Renal cortical epithelial cell (primary cell): ENCODE results near the gene OAT. TPM values are rescaled to one million over a fixed set of nuclear protein-coding genes. Genes with fewer than 3 reads are reported as not detected.

Source experiments
- DNase-seq: peaks from one replicate; pipeline ENCODE4 v3.0.0-alpha.2; 2011; ENCODE audit warnings: low read depth
- total RNA-seq: library from RNA; depleted of rRNA; stranded (reverse); fragments of >200 nt; gene quantifications from 2 replicates; pipeline ENCODE4 v1.2.3, GENCODE V29; 2014

The OAT gene
- 112 and 196 TPM in 2 replicates for total RNA-seq

DNA sequence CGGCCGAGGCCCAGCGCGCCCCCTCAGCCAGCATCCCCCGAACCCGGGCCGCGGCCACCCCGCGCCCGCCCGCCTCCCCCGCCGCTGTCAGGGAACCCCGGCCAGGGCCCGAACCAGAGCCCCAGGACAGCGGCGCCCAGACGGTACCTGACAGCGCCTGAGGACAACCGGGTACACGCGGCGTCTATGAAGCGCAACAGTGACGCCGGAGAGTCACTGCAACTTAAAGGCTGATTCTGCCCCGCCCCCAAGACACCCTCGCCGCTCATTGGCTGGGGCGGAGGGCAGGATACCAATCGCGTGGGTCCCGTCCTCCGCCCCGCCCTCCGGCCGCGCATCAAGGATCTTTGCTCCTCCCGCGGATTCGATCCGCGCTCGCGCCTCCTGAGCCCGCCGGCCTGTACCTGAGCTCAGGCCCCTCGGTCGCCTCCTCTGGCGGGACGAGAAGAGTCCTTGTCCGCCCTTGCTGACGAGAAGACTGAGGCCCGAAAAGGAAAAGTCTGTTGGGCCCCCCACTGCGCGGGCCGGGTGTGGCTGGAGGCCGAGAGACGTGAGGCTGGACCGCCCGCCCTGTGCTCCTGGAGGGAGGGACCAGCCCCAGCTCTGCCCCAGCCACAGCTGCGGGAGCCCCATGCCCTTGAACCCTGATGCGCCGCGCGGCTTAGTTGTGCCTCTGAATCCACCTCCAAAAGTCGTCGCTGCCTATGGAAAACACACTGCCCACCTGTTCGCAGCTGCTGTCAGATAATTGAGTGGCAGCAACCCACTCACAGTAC lies at the start of gene OAT:
Gene OAT (minus strand): TSS at position 198 of the 776 bp plus-strand sequence. CDS start 6,752 bp downstream, outside the sequence.
- peak; percentile 82 for DNase-seq

DNA sequence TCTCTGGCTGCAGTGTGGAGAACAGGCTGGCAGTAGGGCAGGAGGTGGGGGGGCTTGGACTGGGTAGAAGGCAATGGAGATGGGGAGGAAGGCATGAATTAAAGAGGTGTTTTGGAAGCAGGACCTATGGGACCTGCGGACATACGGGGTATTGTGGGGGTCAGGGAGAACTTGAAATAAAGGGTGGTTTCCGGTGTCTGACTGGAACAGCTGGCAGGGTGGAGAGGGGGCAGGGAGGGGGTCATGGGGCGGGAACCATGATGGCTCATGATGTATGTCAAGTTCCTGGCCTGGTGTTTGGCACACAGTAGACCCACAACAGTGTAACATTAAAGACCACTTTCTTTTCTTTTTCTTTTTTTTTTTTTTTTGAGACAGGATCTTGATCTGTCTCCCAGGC lies 48.4 kb upstream of the OAT start:
- DNase-seq = no peak

DNA sequence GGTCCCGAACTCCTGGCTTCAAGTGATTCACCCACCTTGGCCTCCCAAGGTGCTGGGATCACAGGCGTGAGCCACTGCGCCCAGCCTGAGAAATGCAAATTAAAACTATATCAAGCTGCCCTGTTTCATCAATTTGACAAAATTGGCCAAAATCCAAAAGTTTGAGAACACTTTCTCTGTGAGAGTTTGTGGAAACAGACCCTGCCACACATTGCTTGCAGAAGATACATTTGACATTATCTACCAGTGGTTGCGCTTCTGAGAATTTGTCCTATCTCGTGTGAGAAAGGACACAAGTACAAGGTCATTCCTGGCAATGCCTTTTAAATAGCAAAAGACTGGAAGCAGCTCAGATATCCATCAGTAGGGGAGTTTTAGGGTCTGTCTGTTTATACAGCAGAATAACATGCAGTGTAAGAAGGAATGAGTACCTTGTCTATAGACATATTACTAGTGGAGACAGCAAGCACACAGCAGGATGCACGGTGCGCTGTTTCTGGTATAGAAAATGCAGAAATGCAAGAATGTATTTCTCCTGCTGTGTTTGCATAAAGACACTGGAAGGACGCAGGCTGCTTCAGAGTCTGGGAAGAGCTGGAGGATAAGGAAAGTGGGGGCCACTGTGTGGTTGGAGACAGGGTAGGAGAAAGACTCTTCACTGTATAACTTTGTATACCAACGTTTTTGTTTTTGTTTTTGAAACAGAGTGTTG lies 47.2 kb upstream of the OAT start:
- no peak for DNase-seq

DNA sequence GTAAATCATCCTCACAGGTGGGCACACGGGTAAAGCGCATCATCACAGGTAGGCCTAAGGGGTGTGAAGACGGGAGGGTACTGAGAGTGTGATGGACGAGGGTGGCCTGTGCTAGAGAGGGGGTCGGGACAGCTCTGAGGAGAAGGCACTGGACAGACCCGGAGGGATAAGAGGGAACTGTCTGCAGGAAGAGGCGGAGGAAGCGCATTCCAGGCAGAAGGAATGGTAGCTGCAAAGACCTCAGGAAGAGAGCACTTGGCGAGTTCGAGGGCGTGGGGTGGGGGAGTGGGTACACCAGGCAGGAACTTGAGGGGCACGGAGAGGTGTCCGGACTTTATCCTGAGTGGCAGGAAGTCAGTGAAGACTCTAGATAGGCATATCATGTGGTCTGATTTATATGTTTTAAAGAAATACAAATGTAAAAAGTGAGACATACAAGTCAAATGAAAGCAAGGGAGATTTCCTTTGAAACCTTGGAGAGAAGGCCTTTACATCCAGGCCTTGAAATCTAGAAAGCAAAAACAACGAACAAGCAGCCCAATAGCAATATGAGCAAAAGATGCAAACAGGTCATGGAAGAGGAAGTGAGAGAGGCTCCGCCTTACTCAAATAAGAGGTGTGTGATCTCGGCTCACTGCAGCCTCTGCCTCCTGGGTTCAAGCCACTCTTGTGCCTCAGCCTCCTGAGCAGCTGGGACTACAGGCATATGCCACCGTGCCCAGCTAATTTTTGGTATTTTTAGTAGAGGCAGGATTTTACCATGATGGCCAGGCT lies 46.5 kb upstream of the OAT start:
- no peak for DNase-seq

DNA sequence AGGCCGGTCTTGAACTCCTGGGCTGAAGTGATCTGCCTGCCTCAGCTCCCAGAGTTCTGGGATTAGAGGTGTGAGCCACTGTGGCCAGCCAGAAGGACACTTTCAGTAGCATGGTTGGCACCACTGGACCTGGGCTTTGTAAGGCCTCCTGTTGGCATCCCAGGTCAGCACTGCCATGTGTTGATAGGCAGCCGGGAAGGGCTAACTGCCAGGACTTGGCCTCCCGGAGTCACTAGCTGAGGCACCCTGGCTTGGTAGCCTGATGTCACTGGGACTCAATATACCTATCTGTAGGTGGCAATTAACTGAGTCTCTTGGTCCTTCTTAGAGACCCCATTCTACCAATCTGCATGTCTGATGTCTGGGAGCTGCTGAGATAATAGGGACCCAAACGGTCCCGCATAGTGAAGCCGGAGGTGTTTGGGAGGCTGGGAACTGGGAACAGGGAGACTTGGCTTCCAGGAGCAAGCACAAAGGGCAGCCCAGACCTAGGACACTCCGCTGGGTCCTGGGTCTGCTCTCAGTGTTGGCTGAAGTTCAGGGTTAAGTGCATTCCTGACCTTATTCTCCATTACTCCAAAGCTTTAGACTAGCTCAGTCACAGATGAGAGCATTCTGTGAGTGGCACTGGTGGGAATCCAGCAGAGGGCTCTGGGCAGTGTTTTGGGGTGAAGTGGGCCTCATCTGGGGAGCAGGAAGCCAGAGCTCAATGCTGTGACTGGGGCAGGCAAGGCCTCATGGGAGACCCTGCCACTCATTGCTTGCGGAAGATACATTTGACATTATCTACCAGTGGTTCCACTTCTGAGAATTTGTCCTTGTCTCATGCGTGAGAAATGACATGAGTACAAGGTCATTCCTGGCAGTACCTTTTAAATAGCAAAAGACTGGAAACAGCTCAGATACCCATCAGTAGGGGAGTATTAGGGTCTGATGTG lies 45.6 kb upstream of the OAT start:
- DNase-seq = peak; percentile 18

DNA sequence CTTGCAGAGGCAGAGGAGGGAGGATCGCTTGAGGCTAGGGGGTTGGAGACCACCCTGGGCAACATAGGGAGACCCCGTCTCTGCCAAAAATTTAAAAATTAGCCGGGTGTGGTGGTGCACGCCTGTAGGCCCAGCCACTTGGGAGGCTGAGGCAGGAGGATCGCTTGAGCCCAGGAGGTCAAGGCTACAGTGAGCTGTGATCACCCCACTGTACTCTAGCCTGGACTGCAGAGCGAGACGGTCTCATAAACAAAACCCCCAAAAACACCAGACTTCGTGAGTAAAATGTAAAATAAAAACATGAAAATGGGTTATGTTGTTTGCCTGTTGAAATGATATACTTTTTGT lies 43.6 kb upstream of the OAT start:
- no peak for DNase-seq

DNA sequence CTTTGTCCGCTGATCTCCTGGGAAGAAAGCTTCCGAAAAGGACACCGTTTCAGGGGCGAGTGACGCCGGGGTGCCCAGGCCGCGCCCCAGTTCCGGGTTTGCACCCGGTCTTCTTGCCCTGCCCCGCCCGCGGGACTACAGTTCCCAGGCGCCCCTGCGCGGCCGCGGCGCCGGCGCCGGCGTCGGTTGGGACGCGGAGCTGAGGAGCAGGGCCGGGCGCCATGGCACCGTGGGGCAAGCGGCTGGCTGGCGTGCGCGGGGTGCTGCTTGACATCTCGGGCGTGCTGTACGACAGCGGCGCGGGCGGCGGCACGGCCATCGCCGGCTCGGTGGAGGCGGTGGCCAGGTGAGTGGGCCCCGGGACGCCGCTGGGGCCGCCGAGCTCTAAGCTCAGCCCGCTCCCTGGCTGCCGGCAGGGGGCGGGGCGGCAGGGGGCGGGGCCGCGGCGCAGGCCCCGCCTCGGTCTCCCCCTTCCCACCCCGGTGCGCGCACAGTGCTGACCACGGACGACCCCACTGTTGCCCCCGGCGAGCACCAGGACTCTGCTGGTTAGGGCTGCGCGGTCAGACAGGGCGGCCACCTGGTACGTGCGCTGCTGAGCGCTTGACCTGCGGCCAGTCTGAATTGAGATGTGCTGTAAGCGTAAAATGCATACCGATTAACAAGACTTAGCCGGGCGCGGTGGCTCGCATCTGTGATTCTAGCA lies 43.1 kb upstream of the OAT start, which contains the start of gene LHPP:
Gene LHPP (plus strand): TSS at position 182 of the 706 bp plus-strand sequence. CDS start 40 bp downstream, at position 222.
- peak; percentile 50 for DNase-seq

DNA sequence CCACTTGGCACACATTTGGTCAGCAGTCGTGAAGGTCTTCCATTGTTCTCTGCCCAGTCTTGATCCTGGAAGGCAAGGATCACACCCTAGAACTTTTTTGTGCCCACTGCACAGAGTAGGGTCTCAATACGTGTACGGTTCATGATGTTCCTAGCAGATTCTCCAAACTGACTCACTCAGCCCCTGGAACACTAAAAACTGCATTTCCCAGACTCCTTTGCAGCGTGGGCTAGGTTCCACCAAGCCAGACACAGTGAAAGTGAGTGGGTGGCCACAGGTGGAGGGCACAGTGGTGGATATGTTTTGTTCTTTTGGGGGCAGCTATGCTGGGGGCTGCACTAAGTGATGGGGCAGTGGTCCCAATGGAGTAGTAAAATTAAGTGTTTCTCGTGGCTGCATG lies 41.4 kb upstream of the OAT start:
- DNase-seq = no peak

DNA sequence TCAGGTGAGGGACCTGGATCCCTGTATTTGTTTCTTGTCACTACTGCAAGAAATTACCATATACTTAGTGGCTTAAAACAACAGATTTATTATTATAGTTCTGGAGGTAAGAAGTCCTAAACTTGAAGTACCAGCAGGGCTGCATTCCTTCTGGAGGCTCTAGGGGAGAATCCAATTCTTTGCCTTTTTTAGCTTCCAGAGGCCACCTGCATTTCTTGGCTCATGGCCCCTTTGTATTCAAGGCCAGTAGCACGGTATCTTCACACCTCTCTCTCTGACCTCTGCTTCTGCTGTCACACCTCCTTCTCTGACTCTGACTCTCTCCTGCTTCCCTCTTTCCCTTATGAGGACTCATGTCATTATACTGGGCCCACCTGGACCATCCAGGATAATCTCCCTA lies 40.7 kb upstream of the OAT start:
- DNase-seq = no peak

DNA sequence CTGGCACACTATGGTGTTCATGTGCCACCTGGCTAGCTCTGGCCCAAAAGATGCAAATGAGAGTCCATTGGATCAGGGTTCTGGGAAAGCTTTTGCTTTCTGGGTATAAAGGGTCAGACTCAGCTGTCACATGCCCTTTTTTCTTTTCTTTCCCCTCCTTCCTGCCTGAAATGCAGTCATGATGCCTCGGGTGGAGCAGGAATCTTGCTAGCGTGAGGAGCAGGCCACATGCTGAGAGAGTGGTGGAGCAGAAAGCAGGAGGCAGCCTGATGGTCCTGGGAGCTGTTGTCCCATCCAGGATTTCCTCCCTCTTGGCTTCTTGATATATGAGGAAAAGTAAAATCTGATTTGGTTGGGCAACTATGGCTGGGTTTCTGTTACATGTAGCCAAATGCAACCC lies 40.2 kb upstream of the OAT start:
- no peak for DNase-seq

DNA sequence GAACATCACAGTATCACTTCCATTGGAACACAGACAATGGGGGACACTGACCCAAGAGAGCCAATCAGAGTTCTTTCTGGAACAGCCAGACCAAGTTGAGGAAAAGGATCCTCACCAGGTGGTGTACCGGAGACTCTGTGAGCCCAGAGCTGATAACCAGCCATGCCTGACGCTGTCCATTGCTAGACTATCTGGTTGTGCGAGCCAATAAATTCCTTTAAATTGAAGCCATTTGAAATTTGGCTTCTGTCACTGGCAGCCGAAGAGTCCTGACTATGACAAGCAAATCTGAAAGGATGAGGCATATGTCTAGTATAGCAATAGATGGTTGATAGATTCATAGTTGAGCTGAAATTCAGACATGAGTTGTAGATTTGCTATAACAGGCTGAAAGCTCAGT lies 39.8 kb upstream of the OAT start:
- DNase-seq = no peak

DNA sequence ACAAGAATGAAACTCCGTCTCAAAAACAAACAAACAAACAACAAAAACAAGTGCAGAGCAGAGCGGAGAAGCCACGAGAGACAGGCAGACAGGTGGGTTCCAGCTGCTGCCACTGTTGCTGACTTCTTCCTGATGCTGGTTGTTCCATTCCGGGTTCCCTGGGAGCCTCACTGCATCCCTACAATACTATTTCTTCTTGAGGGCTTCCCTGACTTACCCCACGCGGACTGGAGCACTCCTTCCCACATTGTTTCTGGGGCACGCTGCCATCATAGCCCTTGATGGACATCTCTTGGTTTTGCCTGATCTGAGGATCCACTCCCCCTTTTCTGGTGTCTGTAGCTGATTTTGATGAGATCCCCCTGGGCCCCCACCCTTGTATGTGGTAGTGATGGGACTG lies 36.7 kb upstream of the OAT start:
- no peak for DNase-seq

DNA sequence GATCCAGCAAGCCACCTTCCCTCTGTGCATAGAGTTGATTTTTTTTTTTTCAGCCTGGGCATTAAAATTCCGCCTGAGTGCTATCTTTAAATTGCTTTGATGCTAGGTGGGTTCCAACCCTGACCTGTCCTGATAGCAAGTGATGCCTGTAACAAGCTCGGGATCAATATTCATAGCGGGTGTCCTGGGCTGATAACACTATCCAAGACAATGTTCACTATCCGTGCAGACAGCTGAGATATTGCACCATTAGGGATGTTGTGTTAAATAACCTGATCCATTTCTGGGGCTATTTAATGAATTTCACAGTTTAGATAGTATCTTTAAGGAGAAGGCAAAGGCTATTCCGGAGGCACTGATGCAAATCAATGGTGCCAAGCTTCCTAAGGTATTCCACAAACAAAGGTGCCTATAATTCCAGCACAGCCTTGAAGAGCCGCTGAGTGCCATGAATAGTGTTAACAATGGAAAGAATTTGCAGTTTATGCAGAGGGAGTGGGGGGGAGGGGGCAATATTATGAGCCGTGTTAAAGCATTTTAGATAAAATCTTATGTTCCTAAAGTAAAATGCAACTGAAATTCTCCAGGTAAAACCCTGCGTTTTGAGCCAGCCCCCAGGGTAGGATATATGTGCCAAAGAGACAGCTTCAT lies 35.4 kb upstream of the OAT start:
- DNase-seq = no peak

DNA sequence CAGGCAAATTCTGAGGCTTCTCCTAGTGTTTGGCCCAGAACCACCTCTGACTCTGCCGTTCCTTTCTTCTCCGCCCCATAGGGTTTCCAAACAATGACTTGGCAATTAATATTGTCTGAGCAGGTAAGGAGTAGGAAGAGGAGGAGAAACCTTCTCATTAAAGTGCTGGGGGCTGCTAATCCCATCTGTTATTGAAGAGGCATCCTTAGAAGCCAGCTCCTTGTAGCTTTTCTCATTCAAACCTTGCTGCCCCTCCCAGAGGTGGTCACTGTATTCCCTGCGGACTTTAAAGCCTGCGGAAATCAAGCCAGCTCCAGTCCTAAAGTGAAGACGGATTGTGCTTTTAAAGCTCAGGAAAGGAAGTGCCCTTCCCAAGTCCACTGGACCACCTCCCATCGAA lies 32.6 kb upstream of the OAT start:
- no peak for DNase-seq

DNA sequence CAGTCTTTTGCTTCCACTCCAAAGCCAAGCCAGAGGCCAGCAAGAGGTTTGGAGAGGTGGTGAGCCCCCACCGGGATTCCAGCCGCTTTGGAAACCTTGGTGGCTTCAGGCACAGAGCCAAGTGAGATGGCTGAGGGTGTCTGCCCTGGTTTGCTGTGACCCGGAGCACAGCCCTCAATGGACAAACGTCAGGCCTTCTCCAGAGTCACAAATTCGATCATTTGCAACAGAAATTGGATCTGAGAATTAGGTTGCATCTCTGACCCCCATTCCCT lies 32.0 kb upstream of the OAT start:
- no peak for DNase-seq

DNA sequence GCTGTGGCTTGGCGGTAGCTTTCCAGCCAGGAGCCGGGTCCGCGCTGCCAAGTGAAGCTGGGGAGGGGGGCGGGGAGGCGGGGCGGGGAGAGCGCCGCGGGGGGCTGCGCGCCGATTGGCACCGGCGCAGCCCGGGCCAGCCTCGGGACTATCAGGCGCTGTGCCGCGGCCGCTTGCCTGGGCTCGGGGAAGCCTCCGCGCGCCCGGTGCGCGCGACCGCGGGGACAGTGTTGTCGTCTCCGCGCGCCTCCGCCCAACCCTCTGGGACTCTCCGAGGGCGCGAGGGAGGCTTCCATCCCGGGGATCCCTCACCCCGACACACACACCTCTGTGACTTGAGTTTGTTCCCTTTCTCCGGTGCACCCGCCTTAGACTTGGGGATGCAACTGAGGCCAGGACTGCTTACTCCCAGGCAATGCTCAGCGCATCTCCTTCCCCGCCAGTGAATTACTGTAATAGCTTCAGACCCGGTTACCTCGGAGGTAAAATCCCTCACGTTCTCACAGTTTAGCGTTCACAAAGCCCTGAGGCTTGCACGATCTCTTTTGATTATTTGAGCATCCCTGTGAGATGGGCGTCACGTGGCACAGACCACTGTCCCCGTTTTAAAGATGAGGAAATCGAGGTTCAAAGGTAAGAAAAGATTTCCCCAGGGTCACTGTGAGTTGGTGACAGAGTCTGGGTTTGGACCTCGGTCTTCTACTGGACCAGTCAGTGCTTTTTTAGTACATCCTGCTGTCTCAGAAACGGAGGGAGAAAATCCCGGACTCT lies 31.5 kb upstream of the OAT start, which contains the start of gene NKX1-2:
Gene NKX1-2 (minus strand): TSS at position 24 of the 771 bp plus-strand sequence. CDS start 92 bp downstream, outside the sequence.
- DNase-seq = no peak

DNA sequence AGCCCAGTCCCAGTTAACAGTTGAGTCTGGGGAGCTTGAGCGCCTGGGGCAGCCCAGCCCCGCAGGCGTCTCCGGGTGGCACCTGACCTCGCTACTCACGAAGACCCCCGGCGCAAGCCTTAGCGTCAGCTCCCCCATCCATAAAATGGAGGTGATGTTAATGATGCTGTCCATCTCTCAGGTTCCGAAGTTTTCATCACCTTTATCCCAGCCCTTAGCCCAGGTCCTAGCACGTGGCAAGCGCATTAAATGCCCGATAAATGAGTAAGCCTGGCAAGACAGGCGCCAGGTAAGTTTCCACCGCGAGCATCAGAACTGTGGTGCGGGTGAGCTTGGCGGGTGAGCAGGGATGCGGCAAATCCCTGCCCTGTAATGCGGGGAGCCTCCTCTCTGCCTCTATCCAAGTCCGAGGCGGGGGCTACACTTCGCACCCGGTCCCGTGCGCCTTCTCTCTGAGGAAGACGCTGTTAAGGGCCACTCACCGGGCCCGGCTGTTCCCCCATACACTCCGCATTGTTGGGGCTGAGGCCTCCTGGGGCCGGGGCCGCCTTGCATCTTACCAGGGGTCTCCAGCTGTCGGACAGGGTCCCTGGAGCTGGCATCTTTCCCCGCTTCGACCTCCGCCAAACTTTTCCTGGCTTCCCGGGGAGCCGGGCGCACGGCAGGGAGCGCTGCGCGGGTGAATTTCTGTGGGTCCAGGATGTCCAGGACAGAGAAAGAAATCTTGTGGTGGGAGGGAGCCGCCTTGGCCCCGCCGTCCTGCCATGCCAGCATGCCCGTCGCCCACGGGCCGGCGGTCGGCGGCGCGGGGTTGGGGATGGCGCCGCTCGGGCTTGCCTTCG lies 30.7 kb upstream of the OAT start:
- no peak for DNase-seq

DNA sequence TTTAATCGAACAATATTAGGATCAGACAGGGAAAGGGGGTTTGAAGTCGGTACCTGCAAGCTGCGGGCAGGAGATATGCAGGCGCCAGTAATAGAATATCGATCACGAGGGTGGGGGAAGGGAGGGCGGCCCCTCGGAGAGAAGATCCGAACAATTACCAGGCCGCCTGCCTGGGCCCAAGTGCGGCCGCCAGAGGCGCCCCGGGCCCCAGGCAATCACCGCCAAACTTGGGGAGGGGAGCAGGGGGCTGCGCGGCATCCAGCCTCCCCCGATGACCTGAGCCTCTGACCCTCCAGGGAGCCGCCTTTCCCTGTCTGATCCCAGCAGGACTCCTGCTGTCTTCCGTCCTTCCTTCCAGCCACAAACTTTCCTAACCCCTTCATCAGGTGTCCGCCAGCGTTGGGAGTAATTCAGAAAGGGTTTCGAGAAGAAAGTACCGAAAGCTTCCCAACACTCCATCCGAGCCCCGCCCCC lies 30.0 kb upstream of the OAT start:
- DNase-seq = no peak
